Chondrocyte (in vitro differentiated cells): ENCODE data around the gene MLPH. TPM values are rescaled to one million over a fixed set of nuclear protein-coding genes. Genes with fewer than 3 reads are reported as not detected.

Experiments used
- DNase-seq: peaks from one replicate; pipeline ENCODE4 v3.0.0; 2021; ENCODE audit warnings: mixed read lengths, low spot score
- H3K27ac Mint-ChIP-seq: one replicate; pipeline ENCODE4 v1.8.0; 2021; ENCODE audit warnings: mild to moderate bottlenecking, moderate library complexity, mixed read lengths; ENCODE audit not compliant: unreplicated experiment
- H3K27me3 Mint-ChIP-seq: 2 replicates; pipeline ENCODE4 v1.8.0; 2021; ENCODE audit warnings: low read depth, mixed read lengths
- H3K36me3 Mint-ChIP-seq: 2 replicates; pipeline ENCODE4 v1.8.0; 2021; ENCODE audit warnings: low read depth, mixed read lengths
- H3K4me1 Mint-ChIP-seq: 2 replicates; pipeline ENCODE4 v1.8.0; 2021; ENCODE audit warnings: low read depth, mild to moderate bottlenecking, mixed read lengths
- H3K4me3 Mint-ChIP-seq: one replicate; pipeline ENCODE4 v1.8.0; 2021; ENCODE audit warnings: mild to moderate bottlenecking, moderate library complexity, mixed read lengths; ENCODE audit not compliant: unreplicated experiment
- H3K9me3 Mint-ChIP-seq: 2 replicates; pipeline ENCODE4 v1.8.0; 2021; ENCODE audit warnings: low read depth, mixed read lengths
- total RNA-seq: library from RNA; stranded (reverse); gene quantifications from 3 replicates; pipeline ENCODE4 v1.2.1, GENCODE V29; 2021
- TF ChIP-seq, protein P1 (sequence below): fragments of 200-600 bp; sonication (generic); IDR thresholded peaks from 2 replicates; pipeline ENCODE4 v1.5.0; 2021; ENCODE audit warnings: antibody characterized with exemption, mild to moderate bottlenecking, moderate library complexity

The MLPH gene
- total RNA-seq, 1 donor from 2014 or later = 6.1 TPM

GRCh38 chr2:237517990-237518389, 30.9 kb downstream of the MLPH start:
- H3K27me3 Mint-ChIP-seq = no peaks in the 10 kb centered on the region
- DNase-seq = peak; percentile 1
- TF ChIP-seq, protein P1, sequence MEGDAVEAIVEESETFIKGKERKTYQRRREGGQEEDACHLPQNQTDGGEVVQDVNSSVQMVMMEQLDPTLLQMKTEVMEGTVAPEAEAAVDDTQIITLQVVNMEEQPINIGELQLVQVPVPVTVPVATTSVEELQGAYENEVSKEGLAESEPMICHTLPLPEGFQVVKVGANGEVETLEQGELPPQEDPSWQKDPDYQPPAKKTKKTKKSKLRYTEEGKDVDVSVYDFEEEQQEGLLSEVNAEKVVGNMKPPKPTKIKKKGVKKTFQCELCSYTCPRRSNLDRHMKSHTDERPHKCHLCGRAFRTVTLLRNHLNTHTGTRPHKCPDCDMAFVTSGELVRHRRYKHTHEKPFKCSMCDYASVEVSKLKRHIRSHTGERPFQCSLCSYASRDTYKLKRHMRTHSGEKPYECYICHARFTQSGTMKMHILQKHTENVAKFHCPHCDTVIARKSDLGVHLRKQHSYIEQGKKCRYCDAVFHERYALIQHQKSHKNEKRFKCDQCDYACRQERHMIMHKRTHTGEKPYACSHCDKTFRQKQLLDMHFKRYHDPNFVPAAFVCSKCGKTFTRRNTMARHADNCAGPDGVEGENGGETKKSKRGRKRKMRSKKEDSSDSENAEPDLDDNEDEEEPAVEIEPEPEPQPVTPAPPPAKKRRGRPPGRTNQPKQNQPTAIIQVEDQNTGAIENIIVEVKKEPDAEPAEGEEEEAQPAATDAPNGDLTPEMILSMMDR = no peak
- H3K4me1 Mint-ChIP-seq = no peaks in the 10 kb centered on the region
- H3K27ac Mint-ChIP-seq = no peak overlapping the region
- H3K36me3 Mint-ChIP-seq = no peaks in the 10 kb centered on the region
- H3K9me3 Mint-ChIP-seq = no peaks in the 10 kb centered on the region
- H3K4me3 Mint-ChIP-seq = no peak overlapping the region

DNA sequence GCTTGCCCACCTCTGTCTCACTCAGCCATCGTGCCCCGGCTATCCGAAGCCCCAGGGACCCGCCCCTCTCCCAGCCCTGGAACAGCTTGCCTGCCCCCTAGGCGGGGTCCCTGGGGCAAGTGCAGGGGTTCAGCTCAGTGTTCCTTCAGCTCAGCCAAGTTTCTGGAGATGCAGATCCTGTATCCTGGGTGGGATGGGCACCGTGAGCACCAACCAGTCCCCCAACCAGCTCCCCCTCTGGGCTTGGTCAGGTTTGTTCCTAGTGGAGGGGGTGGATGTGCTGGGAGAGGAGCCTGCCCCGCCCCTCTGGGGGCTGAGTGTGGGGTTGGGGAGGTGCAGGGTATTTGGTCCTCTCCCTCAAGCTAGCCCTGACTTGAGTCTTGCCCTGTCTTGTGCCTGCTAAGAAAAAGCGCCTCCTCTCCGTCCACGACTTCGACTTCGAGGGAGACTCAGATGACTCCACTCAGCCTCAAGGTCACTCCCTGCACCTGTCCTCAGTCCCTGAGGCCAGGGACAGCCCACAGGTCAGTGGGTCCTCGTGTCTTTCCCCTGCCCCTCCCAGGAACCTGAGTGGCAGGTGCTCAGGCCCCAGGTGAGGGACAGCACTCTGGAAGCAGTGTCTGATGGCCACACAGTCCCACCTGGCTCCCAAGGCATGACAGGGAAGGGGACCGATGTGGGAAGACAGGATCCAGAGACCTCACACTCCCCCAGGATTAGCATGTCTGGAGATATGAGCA, 32.6 kb downstream of the MLPH start:
- no peaks in the 10 kb centered on the region for H3K9me3 Mint-ChIP-seq
- no peaks in the 10 kb centered on the region for H3K4me1 Mint-ChIP-seq
- no peaks in the 10 kb centered on the region for H3K27me3 Mint-ChIP-seq
- no peak overlapping the region for H3K4me3 Mint-ChIP-seq
- DNase-seq = peak; percentile 59
- H3K36me3 Mint-ChIP-seq = no peaks in the 10 kb centered on the region
- TF ChIP-seq, protein P1 = no peak
- H3K27ac Mint-ChIP-seq = no peak overlapping the region

- Mint-ChIP-seq H3K36me3 (no peaks in the 10 kb centered on the region), H3K4me1 (no peaks in the 10 kb centered on the region), H3K27me3 (no peaks in the 10 kb centered on the region), H3K27ac (no peak overlapping the region), H3K9me3 (no peaks in the 10 kb centered on the region), H3K4me3 (no peak overlapping the region)
- TF ChIP-seq, protein P1 = no peak
- DNase-seq = peak; percentile 53
Measured at GRCh38 chr2:237520290-237520689, 33.2 kb downstream of the MLPH start.

DNA sequence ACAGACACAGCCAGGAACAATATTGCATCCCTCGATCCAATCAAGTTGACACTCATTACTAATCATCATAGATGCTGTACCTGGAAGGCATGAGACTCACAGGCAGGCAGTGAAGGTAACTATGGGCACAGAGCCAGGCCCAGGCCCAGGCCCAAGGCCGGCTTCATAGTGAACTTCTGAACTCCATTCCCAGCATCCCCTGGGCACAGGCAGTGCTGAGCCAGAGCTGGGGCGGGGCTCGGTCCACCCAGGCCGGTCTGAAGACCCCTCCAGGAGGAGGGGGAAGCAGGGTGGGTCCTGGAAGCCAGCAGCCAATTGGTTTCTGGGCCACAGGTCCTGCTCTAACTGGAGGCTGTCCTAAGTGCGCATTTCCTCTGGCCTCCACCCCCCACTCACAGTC, 37.6 kb downstream of the MLPH start:
- Mint-ChIP-seq H3K4me3 (no peak overlapping the region), H3K9me3 (no peaks in the 10 kb centered on the region), H3K27me3 (no peaks in the 10 kb centered on the region), H3K36me3 (no peaks in the 10 kb centered on the region), H3K4me1 (no peaks in the 10 kb centered on the region), H3K27ac (no peak overlapping the region)
- DNase-seq = peak; percentile 38
- TF ChIP-seq, protein P1 = no peak

GRCh38 chr2:237525559-237526157, 38.6 kb downstream of the MLPH start:
- Mint-ChIP-seq H3K9me3 (no peaks in the 10 kb centered on the region), H3K36me3 (no peaks in the 10 kb centered on the region), H3K27ac (no peak overlapping the region), H3K4me3 (no peak overlapping the region), H3K4me1 (no peaks in the 10 kb centered on the region), H3K27me3 (no peaks in the 10 kb centered on the region)
- TF ChIP-seq, protein P1 = no peak
- peak; percentile 88 for DNase-seq
